HepG2 (cell line): ENCODE results near the gene MTX1. TPM values are rescaled to one million over a fixed set of nuclear protein-coding genes. Genes with fewer than 3 reads are reported as not detected.

ENCODE experiments used
- AKNA ChIP-seq: sonication (generic); formaldehyde crosslinking; IDR thresholded peaks from 2 replicates; pipeline ENCODE4 v1.4.0; 2020; ENCODE audit warnings: missing genetic modification reagents, borderline replicate concordance
- BCL3 ChIP-seq: sonication (generic); formaldehyde crosslinking; IDR thresholded peaks from 2 replicates; pipeline ENCODE4 v1.5.1; 2020; ENCODE audit warnings: mild to moderate bottlenecking, missing genetic modification reagents, moderate library complexity
- GATAD1 ChIP-seq: IDR thresholded peaks from 2 replicates; pipeline ENCODE4 v1.6.1; 2016; ENCODE audit warnings: missing genetic modification reagents, missing compliant biosample characterization
- MTF1 ChIP-seq: sonication (generic); formaldehyde crosslinking; IDR thresholded peaks from 2 replicates; pipeline ENCODE4 v1.5.0; 2020; ENCODE audit warnings: missing genetic modification reagents
- SETDB1 ChIP-seq: sonication (generic); formaldehyde crosslinking; IDR thresholded peaks from 2 replicates; pipeline ENCODE4 v1.5.1; 2020; ENCODE audit warnings: missing genetic modification reagents, mild to moderate bottlenecking, borderline replicate concordance
- ZNF501 ChIP-seq: sonication (generic); formaldehyde crosslinking; IDR thresholded peaks from 2 replicates; pipeline ENCODE4 v1.5.1; 2020; ENCODE audit warnings: mild to moderate bottlenecking, moderate library complexity, missing genetic modification reagents
- polyA plus RNA-seq, 8 experiments: library from polyadenylated mRNA; depleted of rRNA in 3 of 8; stranded (reverse) in 7 of 8; unstranded in 1 of 8; fragments of >200 nt; fragmentation: Illumina TruSeq in 4 of 8; extraction: Trizol in 4 of 8; gene quantifications; 2 replicates each; pipeline versions ENCODE4 v1.2.1 to v1.2.3, GENCODE V29; 2011 to 2016; ENCODE audit warnings: low read depth in 4 of 8, missing spikeins in 1 of 8, mixed read lengths in 1 of 8; ENCODE audit not compliant: insufficient read depth in 1 of 8
- total RNA-seq, 5 experiments: library from RNA; depleted of rRNA; stranded (reverse); fragments of >200 nt; fragmentation: Illumina TruSeq; extraction: Trizol; gene quantifications; 2 replicates each; pipeline ENCODE4 v1.2.3, GENCODE V29; 2016; ENCODE audit warnings: low read depth in 1 of 5
- TF ChIP-seq, protein P1 (sequence below): sonication (generic); formaldehyde crosslinking; IDR thresholded peaks from 2 replicates; pipeline ENCODE4 v1.5.1; 2020; ENCODE audit warnings: missing genetic modification reagents, mild to moderate bottlenecking, borderline replicate concordance
- TF ChIP-seq, protein P2 (sequence below): sonication (generic); formaldehyde crosslinking; IDR thresholded peaks from one replicate; pipeline ENCODE4 v1.5.1; 2020; ENCODE audit warnings: mild to moderate bottlenecking, missing genetic modification reagents; ENCODE audit errors: not compliant biosample characterization
- TF ChIP-seq, protein P3 (sequence below): sonication (generic); formaldehyde crosslinking; IDR thresholded peaks from 2 replicates; pipeline ENCODE4 v1.4.0; 2020; ENCODE audit warnings: missing genetic modification reagents

The MTX1 gene
- total and polyA plus RNA-seq, 2 of the 13 experiments (the other 11 are each of a cell fraction or from before 2014, with no cell fraction given) = 64.5 to 72.6 TPM

DNA sequence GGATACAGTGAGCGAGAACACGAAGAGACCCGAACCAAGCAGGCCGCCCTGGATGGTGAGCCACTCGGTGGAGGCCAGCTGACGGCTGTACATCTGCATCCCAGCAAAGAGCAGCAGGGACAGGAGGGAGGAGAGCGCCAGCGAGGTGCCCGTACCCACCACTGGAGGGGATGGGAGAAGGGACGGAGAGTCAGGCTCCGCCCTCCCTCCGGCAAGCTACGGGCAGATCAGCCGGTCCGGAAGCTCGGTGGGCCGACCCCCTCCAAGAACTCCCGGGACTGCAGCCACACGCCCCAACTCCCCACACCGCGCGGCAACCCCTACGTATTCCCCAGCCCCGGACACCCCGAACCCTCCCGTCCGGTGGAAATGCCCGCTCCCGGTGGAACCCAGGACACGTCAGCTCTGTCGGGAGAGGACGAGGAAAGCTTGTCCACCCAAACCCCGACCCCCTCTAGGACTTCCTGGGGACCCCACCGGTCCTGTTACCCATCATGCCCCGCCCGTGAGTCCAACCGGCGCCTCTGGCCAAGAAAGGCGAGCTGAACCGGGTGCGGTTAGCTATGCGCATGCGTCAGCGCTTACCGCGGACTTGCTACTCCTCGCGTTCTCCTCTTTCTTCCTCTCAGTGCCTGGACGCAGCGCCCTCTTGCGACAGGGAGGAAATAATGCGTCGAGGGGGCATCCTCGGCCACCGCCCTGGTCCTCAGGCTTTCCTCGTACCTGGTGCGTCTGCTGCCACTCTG lies 35.6 kb upstream of the MTX1 start, which contains the start of gene KRTCAP2 (continued):
- TF ChIP-seq AKNA (CRISPR knock-in tag) = no peak
- TF ChIP-seq BCL3 (CRISPR knock-in tag) = peak; percentile 79
- no peak for TF ChIP-seq MTF1 (CRISPR knock-in tag)
- TF ChIP-seq, protein P1, sequence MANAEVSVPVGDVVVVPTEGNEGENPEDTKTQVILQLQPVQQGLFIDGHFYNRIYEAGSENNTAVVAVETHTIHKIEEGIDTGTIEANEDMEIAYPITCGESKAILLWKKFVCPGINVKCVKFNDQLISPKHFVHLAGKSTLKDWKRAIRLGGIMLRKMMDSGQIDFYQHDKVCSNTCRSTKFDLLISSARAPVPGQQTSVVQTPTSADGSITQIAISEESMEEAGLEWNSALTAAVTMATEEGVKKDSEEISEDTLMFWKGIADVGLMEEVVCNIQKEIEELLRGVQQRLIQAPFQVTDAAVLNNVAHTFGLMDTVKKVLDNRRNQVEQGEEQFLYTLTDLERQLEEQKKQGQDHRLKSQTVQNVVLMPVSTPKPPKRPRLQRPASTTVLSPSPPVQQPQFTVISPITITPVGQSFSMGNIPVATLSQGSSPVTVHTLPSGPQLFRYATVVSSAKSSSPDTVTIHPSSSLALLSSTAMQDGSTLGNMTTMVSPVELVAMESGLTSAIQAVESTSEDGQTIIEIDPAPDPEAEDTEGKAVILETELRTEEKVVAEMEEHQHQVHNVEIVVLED (CRISPR knock-in tag) = peak; percentile 80
- no peak for TF ChIP-seq SETDB1
- TF ChIP-seq, protein P2, sequence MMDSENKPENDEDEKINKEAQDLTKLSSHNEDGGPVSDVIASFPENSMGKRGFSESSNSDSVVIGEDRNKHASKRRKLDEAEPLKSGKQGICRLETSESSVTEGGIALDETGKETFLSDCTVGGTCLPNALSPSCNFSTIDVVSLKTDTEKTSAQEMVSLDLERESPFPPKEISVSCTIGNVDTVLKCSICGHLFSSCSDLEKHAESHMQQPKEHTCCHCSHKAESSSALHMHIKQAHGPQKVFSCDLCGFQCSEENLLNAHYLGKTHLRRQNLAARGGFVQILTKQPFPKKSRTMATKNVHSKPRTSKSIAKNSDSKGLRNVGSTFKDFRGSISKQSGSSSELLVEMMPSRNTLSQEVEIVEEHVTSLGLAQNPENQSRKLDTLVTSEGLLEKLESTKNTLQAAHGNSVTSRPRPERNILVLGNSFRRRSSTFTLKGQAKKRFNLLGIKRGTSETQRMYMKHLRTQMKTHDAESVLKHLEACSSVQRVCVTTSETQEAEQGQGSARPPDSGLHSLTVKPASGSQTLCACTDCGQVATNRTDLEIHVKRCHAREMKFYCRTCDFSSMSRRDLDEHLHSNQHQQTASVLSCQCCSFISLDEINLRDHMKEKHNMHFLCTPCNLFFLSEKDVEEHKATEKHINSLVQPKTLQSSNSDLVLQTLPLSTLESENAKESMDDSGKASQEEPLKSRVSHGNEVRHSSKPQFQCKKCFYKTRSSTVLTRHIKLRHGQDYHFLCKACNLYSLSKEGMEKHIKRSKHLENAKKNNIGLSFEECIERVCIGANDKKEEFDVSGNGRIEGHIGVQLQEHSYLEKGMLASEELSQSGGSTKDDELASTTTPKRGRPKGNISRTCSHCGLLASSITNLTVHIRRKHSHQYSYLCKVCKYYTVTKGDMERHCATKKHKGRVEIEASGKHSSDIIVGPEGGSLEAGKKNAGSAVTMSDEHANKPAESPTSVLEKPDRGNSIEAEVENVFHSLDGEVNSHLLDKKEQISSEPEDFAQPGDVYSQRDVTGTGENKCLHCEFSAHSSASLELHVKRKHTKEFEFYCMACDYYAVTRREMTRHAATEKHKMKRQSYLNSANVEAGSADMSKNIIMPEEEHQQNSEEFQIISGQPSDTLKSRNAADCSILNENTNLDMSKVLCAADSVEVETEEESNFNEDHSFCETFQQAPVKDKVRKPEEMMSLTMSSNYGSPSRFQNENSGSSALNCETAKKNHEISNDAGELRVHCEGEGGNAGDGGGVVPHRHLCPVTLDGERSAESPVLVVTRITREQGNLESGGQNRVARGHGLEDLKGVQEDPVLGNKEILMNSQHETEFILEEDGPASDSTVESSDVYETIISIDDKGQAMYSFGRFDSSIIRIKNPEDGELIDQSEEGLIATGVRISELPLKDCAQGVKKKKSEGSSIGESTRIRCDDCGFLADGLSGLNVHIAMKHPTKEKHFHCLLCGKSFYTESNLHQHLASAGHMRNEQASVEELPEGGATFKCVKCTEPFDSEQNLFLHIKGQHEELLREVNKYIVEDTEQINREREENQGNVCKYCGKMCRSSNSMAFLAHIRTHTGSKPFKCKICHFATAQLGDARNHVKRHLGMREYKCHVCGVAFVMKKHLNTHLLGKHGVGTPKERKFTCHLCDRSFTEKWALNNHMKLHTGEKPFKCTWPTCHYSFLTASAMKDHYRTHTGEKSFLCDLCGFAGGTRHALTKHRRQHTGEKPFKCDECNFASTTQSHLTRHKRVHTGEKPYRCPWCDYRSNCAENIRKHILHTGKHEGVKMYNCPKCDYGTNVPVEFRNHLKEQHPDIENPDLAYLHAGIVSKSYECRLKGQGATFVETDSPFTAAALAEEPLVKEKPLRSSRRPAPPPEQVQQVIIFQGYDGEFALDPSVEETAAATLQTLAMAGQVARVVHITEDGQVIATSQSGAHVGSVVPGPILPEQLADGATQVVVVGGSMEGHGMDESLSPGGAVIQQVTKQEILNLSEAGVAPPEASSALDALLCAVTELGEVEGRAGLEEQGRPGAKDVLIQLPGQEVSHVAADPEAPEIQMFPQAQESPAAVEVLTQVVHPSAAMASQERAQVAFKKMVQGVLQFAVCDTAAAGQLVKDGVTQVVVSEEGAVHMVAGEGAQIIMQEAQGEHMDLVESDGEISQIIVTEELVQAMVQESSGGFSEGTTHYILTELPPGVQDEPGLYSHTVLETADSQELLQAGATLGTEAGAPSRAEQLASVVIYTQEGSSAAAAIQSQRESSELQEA (CRISPR knock-in tag) = peak; percentile 37
- TF ChIP-seq, protein P3, sequence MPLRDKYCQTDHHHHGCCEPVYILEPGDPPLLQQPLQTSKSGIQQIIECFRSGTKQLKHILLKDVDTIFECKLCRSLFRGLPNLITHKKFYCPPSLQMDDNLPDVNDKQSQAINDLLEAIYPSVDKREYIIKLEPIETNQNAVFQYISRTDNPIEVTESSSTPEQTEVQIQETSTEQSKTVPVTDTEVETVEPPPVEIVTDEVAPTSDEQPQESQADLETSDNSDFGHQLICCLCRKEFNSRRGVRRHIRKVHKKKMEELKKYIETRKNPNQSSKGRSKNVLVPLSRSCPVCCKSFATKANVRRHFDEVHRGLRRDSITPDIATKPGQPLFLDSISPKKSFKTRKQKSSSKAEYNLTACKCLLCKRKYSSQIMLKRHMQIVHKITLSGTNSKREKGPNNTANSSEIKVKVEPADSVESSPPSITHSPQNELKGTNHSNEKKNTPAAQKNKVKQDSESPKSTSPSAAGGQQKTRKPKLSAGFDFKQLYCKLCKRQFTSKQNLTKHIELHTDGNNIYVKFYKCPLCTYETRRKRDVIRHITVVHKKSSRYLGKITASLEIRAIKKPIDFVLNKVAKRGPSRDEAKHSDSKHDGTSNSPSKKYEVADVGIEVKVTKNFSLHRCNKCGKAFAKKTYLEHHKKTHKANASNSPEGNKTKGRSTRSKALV (CRISPR knock-in tag) = no peak
- peak; percentile 97 for TF ChIP-seq GATAD1
- TF ChIP-seq ZNF501 (CRISPR knock-in tag) = peak; percentile 91
